Activated CD8-positive, alpha-beta memory T cell treated with anti-CD3 and anti-CD28 coated beads, Interleukin-2, amount 50 U/mL, for 1 hour (primary cell): ENCODE measurements around the gene VOPP1.
"Not testable (repeated sequence)": the region's sequence is repeated elsewhere in the genome, so short reads cannot be mapped to it uniquely, and the experiment has no call there.

Experiments
- DNase-seq: peaks from one replicate; pipeline ENCODE4 v3.0.0-alpha.2; 2020; ENCODE audit errors: extremely low read depth

Gene VOPP1

GRCh38 chr7:55510206-55510605, 62.1 kb downstream of the VOPP1 start:
- DNase-seq: not testable (repeated sequence)

GRCh38 chr7:55509322-55509721, 63.0 kb downstream of the VOPP1 start:
- DNase-seq: no peak

GRCh38 chr7:55508221-55509011, 63.9 kb downstream of the VOPP1 start:
- no peak for DNase-seq

- DNase-seq: no peak
Measured at GRCh38 chr7:55507743-55508142, 64.6 kb downstream of the VOPP1 start.

GRCh38 chr7:55504967-55505658, 67.2 kb downstream of the VOPP1 start:
- no peak for DNase-seq

GRCh38 chr7:55504093-55504859, 68.0 kb downstream of the VOPP1 start:
- DNase-seq: no peak

GRCh38 chr7:55502858-55503440, 69.4 kb downstream of the VOPP1 start:
- DNase-seq: no peak

GRCh38 chr7:55502124-55502857, 70.0 kb downstream of the VOPP1 start:
- no peak for DNase-seq

GRCh38 chr7:55501611-55502010, 70.7 kb downstream of the VOPP1 start:
- DNase-seq: no peak

GRCh38 chr7:55500117-55500756, 72.1 kb downstream of the VOPP1 start:
- no peak for DNase-seq

- no peak for DNase-seq
Measured at GRCh38 chr7:55499591-55499990, 72.7 kb downstream of the VOPP1 start.

GRCh38 chr7:55498770-55499169, 73.5 kb downstream of the VOPP1 start:
- no peak for DNase-seq

- no peak for DNase-seq
Measured at GRCh38 chr7:55498142-55498541, 74.2 kb downstream of the VOPP1 start.

GRCh38 chr7:55497521-55497920, 74.8 kb downstream of the VOPP1 start:
- DNase-seq: no peak

GRCh38 chr7:55496906-55497305, 75.4 kb downstream of the VOPP1 start:
- DNase-seq: no peak

GRCh38 chr7:55494951-55495350, 77.4 kb downstream of the VOPP1 start:
- DNase-seq: no peak

- no peak for DNase-seq
Measured at GRCh38 chr7:55493408-55493807, 78.9 kb downstream of the VOPP1 start.

GRCh38 chr7:55491346-55491745, 81.0 kb downstream of the VOPP1 start:
- DNase-seq: no peak

- DNase-seq: no peak
Measured at GRCh38 chr7:55490099-55490498, 82.2 kb downstream of the VOPP1 start.

GRCh38 chr7:55489552-55489951, 82.8 kb downstream of the VOPP1 start:
- DNase-seq: no peak

- no peak for DNase-seq
Measured at GRCh38 chr7:55488804-55489340, 83.4 kb downstream of the VOPP1 start.
